GM11168 (cell line): ENCODE measurements around the gene PDIA2.
"Not testable (repeated sequence)": the region's sequence is repeated elsewhere in the genome, so short reads cannot be mapped to it uniquely, and the experiment has no call there.

Experiments
- in situ Hi-C: fragments of 300-500 bp; cut with MboI; formaldehyde crosslinking; loops from one replicate; pipeline ENCODE4 v1.12.0; 2022; ENCODE audit warnings: low sequenced_read_pairs; ENCODE audit not compliant: unreplicated experiment

Gene PDIA2

DNA sequence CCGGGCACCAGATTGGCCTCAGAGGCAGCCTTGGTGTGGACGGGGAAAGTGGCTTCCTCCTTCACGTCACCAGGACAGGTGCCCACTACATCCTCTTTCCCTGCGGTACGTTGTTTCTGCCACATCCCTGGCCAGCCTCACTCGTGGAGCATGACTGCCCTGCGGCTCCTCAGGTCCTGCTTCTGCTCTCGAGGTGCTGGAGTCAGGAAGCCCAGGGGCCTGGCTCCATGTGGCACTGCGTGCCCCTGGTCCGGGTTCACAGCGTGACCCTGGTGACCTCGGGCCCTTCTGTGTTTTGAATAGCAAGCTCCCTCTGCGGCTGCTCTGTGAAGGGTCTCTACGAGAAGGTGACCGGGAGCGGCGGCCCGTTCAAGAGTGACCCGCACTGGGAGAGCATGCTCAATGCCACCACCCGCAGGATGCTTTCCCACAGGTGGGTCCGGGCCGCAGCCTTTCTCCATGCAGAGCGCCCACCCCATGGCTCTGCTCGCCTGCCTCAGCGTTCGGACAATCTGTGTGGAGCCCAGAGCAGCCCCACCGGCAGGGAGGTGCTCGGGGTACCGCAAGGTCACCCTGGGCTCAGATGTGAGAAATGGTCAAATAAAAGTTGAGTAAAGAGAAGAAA, 20.7 kb upstream of the PDIA2 start:
- in situ Hi-C loops = no loop called here

DNA sequence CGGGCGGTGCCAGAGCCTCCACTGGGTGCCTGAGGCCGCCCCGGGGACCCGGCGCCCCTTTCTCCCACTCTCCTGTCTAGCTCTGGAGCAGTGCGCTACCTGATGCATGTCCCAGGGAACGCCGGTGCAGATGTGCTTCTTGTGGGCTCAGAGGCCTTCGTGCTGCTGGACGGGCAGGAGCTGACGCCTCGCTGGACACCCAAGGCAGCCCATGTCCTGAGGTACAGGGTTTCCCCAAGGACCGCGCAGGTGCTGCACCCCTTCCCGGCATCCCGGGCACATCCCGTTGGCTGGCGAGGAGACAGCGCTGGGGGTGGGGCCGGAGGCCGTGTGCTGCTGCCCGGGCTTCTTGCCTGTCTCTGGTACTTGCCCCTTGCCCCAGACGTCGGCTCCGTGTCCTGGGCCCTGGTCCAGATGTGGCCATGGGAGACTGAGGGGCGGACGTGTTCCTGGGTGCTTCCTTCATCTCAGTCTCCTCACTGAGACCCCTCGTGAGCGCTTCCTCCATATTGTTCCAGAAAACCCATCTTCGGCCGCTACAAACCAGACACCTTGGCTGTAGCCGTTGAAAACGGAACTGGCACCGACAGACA, 19.7 kb upstream of the PDIA2 start:
- in situ Hi-C loops = no loop called here

DNA sequence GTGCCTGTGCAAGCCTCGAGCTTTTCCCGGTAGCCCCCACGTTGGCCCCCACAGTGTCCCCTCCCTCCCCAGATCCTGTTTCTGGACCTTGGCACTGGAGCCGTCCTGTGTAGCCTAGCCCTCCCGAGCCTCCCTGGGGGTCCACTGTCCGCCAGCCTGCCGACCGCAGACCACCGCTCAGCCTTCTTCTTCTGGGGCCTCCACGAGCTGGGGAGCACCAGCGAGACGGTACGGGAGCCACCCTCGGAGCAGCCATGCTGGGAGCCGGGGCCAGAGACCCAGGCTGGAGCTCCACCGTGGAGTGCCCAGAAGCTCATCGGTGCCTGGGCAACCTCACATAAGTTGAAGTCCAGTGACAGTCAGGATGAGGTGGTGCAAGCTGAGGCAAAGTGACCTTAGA, 19.0 kb upstream of the PDIA2 start:
- in situ Hi-C loops = no loop called here

DNA sequence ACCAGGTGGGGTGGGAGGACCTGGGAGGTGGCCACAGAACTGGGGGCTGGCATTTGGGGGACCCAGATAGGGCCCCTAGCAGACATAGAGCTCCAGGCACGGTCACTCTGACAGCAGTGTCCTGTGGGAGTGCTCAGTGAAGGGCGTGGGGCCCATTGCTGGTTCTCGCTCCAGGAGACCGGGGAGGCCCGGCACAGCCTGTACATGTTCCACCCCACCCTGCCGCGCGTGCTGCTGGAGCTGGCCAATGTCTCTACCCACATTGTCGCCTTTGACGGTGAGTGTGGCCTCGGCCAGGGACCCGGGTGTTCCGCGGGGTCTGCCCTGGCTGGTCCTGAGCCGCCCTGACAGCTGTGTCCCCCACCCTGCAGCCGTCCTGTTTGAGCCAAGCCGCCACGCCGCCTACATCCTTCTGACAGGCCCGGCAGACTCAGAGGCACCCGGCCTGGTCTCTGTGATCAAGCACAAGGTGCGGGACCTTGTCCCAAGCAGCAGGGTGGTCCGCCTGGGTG, 18.5 kb upstream of the PDIA2 start:
- in situ Hi-C loops = no loop called here

DNA sequence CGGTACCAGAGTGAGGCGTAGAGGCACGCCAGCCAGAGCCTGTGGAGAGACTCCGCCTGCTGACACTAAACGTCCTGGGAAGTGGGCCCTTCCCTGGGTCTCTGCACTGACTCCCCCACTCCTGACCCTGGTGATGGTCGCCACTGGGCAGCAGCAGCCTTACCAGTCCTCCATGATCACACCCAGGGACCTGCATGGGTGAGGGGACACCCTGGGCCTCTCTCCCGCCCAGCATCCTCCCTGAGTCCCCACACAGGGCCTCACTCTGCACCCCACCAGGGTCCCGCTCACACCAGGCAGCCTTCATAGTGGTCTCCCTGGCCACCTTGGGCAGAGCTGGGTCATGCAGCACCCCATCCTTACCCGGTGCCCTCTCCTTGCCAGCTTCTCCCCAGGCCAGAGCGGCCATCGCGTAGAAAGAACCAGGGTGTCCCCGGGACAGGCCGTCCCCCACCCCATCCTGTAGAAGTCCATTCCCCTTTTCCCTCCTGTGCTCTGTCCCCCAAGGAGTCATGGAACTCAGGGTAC, 17.9 kb upstream of the PDIA2 start:
- in situ Hi-C loops = no loop called here

DNA sequence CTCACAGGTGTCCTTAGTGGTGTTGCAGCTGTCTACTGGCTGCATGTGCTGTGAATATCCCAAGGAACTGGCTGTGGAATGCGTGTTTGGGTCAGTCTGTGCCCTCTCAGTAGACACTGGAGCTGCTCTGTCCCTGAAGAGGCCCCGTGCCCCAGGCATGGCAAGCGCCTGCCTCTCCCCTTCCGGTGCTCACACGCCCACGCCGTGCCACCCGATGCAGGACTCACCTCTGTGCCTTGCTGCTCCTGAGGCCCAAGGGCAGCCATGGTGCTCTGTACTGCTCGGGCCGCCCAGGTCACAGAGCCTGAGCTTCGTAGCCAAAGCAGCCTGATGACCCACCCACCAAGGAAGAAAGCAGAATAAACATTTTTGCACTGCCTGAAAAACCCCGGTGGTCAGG, 17.3 kb upstream of the PDIA2 start:
- in situ Hi-C loops = no loop called here

DNA sequence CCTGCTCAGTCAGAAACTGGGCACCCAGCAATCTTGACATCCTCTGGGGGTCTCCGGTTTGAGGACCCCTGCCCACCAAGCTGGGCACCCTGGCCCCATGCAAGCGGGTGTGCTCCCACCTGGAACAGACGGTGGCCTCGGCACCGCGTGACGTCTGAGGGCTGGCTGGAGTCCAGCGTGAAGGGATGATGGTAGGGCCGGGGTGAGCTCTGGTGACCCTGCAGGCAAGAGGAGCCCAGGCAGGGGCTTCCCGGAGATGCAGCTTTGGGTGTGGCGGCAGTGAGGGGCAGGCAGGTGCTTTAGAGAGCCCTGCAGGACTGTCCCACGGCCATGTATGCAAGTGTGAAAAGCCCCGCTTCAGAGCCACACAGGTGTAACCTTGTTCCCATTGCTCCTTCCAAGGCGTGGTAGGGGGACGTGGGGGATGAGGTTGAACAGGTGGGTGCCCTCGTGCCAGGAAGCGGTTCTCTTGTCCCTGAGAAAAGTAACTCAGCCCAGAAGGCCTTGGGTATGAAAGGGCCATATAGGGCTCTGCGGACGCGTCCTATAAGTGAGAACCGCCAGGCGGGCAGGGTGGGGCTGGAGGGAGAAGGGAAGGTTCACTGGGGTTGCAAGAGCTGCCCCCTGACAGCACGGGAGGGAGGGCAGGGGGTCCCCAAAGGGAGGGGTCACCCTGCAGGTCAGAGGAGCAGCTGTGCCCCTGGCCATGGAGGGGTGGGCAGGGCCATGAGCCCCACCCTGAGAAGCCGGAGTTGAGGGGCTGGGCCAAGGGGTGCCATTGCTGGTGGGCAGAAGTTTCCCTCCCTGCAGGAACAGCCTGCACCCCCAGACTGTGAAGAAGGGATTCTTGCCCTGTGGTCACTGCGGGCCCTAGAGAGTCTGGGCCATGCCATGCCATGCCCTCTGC, 16.5 kb upstream of the PDIA2 start:
- in situ Hi-C loops = no loop called here

DNA sequence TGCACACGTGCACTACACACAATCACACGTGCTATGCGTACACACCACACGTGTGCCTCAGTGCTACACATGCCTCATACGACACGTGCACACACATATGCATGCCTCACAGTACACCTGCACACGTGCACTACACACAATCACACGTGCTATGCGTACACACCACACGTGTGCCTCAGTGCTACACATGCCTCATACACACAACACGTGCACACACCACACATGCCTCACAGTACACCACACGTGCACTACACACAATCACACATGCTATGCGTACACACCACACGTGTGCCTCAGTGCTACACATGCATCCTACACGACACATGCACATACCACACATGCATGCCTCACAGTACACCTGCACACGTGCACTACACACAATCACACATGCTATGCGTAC, 15.4 kb upstream of the PDIA2 start:
- in situ Hi-C loops = not testable (repeated sequence)

DNA sequence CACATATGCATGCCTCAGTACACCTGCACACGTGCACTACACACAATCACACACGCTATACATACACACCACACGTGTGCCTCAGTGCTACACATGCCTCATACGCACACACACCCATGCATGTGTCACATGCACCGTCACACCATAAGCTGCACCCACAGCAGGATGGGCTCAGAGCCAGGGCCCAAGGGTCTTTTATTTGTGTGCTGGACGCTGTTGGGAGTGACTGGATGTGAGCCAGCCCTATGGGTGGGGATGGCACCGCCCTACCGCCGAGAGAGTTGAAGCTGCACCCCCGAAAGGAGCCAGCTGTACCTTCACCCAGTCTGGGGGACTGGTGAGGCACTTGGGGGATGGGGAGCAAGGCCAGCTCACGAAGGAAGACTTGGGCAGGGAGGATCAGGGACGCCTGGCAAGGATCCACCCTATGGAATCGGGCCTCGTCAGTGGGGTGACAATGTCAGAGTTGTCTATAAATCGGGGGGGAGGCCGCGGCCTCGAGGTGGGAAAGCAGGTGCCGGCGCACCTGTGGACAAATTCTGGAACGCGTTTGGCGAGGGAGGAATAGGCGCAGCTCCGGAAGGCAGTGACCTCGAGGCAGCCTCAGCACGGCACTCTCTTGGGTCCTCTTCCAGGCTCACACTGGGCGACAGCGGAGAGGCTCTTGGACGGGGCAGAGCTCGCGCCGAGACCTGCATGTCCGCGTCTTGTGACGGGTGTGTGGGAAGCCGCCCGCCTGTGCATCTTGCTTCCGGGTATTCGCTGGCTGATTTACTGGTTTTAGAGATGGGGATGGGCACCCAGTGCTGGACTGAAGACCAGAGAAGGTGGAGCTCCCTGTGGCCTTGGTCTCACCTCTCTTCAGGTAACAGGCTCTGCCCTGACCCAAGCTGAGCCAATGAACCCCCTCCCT, 14.6 kb upstream of the PDIA2 start:
- in situ Hi-C loops = no loop called here

DNA sequence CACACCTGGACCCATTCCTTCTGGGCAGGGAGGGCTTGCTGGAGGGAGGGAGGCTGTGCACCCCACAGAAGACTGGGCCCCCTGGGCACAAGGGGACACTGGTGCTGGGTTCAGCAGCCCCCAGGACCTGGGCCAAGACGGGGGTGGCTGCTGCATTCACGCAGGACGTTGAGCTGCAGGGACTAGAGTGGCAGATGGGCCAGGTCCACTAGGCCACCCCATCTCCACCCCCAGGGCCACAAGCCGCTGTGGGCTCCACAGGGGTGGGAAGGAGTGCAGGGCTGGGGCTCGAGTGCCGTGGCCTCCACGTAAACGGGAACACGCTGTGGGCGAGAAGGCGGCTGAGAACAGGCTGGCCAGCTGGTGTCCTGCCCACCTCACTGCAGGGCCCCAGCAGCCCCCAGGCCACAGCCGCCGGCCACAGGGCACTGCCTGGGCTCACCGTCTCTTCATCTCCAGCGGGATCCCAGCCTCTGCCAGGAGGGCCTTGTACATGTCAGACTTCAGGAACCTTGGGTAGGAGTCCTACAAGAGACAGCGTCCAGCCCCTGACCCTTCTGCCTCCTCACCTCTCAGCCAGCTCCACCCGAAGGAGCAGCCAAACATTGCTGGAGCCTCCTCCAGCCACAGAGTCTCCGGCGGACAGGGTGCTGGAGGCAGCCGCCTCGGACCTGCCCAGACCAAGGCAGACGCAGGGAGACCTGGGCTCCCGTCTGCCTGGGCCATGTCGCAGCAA, 13.7 kb upstream of the PDIA2 start:
- in situ Hi-C loops = no loop called here

DNA sequence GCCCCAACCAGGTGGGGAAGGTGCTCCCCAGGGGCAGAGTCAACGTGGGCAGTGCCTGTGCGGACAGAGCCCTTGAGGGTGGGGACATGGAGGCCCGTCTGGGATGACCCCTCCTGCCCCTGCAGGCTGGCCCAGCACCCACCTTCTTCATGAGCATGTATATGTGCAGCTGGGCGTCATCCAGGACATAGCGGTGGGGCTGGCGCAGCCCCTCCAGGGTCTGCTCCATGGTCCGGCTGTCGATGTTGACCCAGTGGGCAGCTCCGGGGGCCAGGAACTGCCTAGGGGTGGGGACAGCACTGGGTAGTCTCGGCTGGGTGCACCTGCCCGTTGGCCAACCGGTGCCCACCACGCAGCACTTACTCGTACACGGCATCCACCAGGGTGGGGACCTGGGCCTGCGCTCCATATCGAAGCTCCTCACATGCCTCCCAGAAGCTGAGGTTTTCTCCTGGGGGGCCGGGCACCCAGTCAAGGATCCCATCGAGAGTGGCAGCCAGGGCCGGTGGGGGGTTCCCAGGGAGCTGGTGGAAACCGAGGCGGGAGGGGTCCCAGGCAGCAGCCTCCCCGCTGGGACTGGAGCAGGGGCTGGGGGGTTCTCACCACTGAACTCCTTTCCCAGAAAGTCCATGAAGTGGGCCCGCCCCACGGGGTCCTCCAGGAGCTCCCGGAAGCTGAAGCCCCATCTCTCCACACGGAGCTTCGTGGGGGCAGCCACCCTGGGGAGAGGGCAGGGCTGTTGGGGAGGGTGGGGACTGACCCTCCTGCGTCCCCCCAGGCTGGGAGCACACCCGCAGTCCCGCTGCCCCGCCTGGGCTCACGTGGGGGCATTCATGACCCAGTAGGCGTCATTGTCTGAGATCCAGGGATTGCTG, 12.3 kb upstream of the PDIA2 start:
- in situ Hi-C loops = no loop called here

DNA sequence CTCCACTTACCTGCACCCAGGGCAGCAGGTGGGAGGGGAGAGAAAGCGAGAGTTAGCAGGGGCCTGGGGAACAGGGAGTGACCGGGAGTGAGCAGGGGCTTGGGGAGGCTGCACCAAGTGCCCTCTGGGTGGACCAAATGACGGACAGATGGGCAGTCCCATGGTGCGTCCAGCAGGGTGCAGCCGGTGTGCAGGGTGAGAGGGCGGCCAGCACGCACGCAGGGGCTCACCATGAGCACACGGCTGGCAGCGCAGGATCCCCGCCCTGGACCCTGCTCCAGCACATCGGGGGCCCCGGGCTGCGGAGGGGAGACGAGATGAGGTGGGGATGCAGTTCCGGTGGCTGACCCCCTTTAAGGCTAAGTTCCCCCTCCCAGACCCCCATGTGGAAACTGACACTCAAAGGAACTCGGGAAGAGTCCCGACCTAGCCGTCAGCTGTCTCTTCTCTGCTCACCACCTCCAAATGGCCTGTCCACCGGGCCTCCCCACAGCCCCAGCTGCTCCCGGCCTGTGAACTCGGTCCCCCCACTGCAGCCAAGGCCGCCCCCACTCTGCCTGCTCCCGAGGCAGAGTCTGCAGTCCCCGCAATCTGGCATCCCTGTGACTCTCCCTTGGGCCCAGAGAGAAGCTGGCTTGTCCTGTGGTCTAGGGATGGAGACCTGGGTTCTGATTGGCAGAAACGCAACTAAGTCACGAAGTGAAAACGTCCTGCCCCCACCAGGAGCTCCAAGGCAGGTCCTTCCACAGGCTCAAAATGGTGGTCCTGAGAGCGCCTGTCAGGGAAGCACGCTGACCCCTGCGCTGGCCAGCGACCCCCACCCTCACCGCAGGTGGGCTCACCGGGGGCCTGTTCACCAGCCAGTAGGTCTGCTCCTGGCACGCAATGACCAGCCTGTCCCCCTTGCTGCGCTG, 10.1 kb upstream of the PDIA2 start:
- in situ Hi-C loops = no loop called here

DNA sequence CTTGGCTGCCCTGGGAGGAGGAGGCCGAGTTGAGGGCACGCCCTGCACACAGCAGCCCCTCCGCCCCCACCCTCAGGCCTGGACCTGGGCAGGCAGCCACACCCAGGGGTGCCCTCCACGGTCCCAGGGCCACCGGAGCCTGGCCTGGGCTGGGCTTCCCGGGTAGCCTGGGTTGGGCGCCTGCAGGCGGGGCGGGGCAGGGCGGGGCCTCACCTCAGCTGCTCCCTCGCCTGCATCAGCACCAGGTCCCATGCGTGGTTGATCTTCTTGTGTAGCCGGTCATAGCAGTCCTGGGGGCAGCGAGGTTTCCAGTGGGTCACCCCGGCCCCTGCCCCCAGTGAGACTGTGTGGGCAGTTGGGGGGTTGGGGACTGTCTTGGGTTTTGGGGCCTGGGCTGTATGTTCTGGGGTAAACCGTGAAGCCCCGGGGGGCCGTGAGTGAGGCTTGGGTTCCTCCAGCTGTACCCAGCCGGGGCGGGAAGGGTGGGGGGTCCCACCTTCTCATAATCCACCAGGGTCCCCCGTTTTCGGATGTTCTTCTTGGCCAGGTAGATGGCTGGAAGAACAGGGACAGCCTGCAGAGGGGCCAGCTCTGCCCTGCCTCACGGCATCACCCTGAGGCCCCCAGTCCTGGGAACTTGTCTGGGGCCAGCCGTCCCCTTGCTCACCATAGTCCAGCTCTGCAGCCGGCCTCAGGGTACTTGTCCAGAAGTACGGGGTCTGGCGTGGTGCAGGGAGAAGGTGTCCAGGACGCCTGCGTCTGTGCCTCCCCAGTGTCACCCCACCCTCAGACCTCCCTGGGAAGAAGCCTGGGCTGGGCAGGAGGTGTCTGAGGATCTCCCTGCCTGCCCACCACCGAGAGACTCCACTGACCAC, 9.2 kb upstream of the PDIA2 start:
- in situ Hi-C loops = no loop called here

DNA sequence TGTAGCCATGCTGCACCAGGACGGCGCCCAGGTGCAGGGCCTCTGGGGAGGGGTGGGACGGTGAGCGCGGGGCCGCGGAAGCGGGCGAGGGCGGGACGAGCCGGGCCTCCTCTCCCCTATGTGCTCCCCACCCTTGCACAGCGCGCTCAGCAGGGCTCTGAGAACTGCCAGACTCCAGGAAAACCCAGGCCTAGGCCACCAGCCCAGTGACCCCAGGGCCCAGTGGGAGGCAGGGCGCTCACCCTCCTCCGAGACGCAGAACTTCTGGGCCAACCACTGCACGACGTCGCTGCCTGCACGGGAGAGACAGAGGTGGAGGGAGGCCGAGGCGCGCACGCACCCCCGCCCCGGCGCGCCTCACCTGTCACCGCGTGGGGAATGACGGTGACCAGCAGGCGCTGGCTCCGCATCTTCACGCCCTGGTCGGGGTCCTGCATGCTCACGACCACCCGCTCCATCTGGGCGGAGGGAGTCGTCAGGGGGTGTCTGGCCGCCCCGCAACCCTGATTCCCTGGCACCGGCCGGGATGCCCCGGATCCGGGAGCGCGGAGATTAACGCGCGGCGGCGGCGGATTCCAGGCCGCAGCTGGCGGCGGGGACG, 7.8 kb upstream of the PDIA2 start:
- in situ Hi-C loops = no loop called here

DNA sequence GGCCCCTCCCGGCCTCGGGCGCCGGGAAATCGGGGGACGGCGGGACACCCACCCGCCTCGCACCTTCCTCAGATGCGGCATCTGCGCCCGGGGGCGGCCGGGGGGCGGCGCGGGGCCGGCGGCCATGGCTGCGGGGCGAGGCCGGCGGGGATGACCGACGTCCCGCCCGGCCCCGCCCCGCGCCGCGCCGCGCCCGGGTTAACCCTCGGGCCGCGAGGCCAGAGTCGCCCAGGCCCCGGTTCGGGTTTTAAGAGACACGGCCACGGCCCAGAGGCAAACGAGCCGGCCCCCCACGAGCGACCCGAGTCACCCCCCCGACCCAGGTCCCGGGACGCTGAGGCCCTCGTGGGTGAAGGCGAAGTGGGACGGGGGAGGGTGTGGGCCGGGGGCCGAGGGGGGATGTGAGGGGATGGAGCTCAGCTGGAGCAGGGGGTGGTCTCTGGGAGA, 7.2 kb upstream of the PDIA2 start, which contains the start of gene RGS11:
Gene RGS11 (minus strand): TSS at position 159 of the 447 bp plus-strand sequence. CDS start 33 bp downstream, at position 126.
- in situ Hi-C loops = no loop called here
